GM12874 (cell line): ENCODE results near the gene ABCG1.
A peak's percentile ranks its signal among the peaks of the same experiment; 100 is the strongest.

Experiments used
- TF ChIP-seq, protein P1 (sequence below): IDR thresholded peaks from 2 replicates; pipeline ENCODE4 v1.5.1; 2011; ENCODE audit warnings: low read depth, mild to moderate bottlenecking, control low read depth, low read length, moderate library complexity; ENCODE audit not compliant: insufficient read depth

ABCG1 gene

GRCh38 chr21:42236693-42237092 lies 17.8 kb downstream of the ABCG1 start:
- TF ChIP-seq, protein P1, sequence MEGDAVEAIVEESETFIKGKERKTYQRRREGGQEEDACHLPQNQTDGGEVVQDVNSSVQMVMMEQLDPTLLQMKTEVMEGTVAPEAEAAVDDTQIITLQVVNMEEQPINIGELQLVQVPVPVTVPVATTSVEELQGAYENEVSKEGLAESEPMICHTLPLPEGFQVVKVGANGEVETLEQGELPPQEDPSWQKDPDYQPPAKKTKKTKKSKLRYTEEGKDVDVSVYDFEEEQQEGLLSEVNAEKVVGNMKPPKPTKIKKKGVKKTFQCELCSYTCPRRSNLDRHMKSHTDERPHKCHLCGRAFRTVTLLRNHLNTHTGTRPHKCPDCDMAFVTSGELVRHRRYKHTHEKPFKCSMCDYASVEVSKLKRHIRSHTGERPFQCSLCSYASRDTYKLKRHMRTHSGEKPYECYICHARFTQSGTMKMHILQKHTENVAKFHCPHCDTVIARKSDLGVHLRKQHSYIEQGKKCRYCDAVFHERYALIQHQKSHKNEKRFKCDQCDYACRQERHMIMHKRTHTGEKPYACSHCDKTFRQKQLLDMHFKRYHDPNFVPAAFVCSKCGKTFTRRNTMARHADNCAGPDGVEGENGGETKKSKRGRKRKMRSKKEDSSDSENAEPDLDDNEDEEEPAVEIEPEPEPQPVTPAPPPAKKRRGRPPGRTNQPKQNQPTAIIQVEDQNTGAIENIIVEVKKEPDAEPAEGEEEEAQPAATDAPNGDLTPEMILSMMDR: no peak

DNA sequence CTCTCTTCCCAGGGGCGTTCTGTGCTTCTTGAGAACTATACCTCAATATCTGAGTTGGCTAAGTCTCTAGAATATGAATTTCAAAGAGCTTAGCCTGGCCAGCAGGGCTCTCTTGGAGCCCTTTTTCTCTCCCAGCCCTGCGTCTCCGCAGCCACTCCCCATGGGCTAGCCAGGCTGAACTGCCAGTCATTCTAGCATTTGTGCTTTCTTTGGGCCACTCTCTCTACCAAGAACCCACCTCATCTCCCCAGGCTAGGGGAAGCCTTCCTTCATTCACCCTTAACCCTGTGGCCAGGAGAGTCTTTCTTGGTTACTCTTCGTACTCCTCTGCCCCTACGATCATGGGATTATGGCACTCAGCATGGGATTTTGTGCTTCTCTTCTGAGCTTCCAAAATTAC lies 18.2 kb downstream of the ABCG1 start:
- TF ChIP-seq, protein P1: no peak

- TF ChIP-seq, protein P1: no peak
Observed at GRCh38 chr21:42237577-42237976, 18.6 kb downstream of the ABCG1 start.

- TF ChIP-seq, protein P1: no peak
Observed at GRCh38 chr21:42238185-42238934, 19.4 kb downstream of the ABCG1 start.

DNA sequence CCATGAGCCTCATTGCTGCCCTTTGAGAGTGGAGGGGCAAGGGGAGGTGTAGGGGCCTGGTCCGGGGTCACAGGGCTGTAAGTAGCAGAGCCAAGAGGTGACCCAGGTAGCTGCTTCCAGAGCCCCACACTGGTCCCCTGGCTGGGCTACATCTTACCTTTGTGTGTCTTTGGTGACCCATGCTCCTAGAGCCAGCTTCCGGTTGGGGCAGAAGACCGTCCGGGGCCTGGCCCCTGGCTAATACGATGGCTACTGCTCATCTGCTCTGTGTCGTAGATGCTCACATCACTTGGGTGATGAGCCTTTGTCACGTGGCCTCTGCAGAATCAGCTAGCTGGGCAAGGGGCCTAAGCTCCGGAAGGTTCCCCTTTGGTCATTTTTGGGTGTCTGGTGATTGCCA lies 20.6 kb downstream of the ABCG1 start:
- TF ChIP-seq, protein P1: no peak

- TF ChIP-seq, protein P1: 0 out of 2 replicates have a peak, but pooled peaks have one; percentile 16
Observed at GRCh38 chr21:42239973-42240372, 21.0 kb downstream of the ABCG1 start.

DNA sequence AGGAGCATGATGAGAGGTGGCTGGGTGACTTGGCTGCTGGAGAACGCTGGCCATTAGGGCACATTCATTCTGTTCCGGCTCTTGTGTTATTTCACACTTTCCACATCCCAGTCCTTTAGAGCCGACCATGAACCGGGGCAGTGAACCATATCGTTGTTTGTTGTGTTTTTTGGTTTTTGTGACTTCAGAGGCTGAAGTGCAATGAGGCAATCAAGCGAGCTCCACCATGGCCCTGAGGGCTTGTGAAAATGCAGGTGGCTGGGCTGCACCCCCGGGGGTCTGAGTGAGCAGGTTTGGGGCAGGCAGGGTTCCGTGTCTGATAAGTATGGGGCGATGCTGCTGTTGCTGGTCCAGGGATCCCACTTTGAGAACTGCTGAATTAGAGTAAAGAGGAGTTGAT lies 23.7 kb downstream of the ABCG1 start:
- TF ChIP-seq, protein P1: no peak
